GM20000 (cell line): Measurements from ENCODE around the gene BRIP1.

Experiments used
- DNase-seq: peaks from one replicate; pipeline ENCODE4 v3.0.0; 2012; ENCODE audit warnings: low spot score
- TF ChIP-seq, protein P1 (sequence below): IDR thresholded peaks from 2 replicates; pipeline ENCODE4 v1.5.1; 2012; ENCODE audit warnings: mild to moderate bottlenecking, control low read depth; ENCODE audit errors: extremely low read depth, missing control alignments

Gene BRIP1

DNA sequence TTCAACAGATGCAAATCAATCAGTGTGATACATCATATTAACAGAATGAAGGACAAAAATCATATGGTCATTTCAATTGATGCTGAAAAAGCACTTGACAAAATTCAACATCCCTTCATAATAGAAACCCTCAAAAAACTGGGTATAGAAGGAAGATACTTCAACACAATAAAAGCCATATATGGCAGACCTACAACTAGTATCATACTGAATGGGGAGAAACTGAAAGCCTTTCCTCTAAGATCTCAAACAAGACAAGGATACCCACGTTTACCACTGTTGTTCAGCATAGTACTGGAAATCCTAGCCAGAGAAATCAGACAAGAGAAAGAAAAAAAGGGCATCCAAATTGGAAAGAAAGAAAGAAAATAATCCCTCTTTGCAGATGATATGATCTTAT, 225.2 kb downstream of the BRIP1 start:
- TF ChIP-seq, protein P1, sequence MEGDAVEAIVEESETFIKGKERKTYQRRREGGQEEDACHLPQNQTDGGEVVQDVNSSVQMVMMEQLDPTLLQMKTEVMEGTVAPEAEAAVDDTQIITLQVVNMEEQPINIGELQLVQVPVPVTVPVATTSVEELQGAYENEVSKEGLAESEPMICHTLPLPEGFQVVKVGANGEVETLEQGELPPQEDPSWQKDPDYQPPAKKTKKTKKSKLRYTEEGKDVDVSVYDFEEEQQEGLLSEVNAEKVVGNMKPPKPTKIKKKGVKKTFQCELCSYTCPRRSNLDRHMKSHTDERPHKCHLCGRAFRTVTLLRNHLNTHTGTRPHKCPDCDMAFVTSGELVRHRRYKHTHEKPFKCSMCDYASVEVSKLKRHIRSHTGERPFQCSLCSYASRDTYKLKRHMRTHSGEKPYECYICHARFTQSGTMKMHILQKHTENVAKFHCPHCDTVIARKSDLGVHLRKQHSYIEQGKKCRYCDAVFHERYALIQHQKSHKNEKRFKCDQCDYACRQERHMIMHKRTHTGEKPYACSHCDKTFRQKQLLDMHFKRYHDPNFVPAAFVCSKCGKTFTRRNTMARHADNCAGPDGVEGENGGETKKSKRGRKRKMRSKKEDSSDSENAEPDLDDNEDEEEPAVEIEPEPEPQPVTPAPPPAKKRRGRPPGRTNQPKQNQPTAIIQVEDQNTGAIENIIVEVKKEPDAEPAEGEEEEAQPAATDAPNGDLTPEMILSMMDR, result no peak
- no peak for DNase-seq

GRCh38 chr17:61635913-61636432, 227.4 kb downstream of the BRIP1 start:
- TF ChIP-seq, protein P1, result peak; percentile 53

GRCh38 chr17:61634942-61635538, 228.3 kb downstream of the BRIP1 start:
- no peak for DNase-seq
- TF ChIP-seq, protein P1, result no peak

More at GRCh38 chr17:61635913-61636432, 227.4 kb downstream of the BRIP1 start:
- DNase-seq, result peak; percentile 27

DNA sequence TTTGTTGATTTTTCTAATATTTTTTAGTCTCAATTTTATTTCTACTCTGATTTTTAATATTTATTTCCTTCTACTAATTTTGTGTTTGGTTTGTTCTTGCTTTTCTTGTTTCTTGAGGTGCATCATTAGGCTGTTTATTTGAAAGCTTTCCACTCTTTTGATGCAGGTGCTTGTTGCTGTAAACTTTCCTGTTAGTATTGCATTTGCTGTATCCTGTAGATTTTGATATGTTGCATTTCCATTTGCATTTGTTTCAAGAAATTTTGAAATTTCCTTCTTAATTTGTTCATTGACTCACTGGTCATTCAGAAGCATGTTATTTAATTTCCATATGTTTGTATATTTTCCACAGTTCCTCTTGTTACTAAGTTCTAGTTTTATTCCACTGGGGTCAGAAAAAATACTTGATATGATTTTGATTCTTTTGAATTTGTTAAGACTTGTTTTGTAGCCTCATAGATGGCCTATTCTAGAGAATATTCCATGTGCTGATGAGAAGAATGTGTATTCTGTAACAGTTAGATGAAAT, 229.3 kb downstream of the BRIP1 start:
- no peak for DNase-seq
- TF ChIP-seq, protein P1, result no peak

DNA sequence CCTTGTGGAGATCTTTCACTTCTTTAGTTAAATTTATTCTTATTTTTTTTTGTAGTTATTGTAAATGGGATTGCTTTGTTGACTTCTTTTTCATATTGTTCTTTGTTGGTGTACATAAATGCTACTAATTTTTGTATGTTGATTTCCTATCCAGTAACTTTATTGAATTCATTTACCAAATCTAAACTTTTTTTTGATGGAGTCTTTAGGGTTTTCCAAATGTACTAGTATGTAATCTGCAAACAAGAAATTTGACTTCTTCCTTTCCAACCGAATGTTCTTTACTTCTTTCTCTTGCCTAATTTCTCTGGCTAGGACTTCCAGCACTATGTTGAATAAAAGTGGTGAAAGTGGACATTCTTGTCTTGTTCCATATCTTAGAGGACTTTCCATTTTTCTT, 230.5 kb downstream of the BRIP1 start:
- TF ChIP-seq, protein P1, result no peak

DNA sequence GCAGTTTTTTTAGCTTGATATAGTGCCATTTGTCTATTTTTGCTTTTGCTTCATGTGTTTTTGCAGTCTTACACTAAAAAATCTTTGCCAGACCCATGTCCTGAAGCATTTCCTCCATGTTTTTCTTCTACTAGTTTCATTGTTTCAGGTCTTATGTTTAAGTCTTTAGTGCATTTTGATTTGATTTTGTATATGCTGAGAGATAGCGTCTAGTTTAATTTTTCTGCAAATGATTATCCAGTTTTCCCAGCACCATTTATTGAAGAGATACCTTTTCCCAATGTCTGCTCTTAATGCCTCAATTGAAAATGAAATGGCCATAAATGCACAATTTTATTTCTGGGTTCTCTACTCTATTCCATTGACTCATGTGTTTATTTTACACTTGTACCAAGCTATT, 231.5 kb downstream of the BRIP1 start:
- no peak for DNase-seq

More for the DNA sequence above, 230.5 kb downstream of the BRIP1 start:
- DNase-seq, result no peak

More for the DNA sequence above, 231.5 kb downstream of the BRIP1 start:
- TF ChIP-seq, protein P1, result no peak
